Activated T-cell treated with anti-CD3 and anti-CD28 coated beads for 48 hours (primary cell): ENCODE data around the gene CROCC2.

ENCODE experiments used
- DNase-seq: peaks from one replicate; pipeline ENCODE4 v3.0.0-alpha.2; 2020; ENCODE audit warnings: low read depth

CROCC2 gene

DNA sequence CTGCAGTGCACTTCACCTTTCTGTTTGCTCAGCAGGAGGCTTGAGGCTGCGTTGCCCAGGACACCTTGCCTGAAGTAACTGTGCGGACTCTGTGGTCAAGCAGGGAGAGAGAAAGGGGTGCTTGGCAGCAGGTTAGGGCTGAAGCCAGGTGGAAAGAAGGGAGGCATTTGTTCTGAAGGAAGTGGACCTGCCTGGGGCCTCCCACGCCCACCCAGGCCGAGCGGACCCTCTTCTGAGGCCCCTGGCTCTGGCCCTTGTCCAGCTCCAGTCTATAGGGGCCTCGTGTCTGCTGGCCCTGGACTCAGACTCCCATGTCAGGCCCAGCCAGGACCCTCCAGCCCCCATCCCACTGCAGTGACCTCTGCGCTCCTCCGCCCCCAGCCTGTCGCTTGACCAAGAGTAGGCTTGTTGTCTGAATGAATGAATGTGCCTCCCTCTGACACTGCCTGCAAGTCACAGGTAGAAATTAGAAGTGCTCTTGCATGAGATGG lies 94.7 kb downstream of the CROCC2 start:
- no peak for DNase-seq

DNA sequence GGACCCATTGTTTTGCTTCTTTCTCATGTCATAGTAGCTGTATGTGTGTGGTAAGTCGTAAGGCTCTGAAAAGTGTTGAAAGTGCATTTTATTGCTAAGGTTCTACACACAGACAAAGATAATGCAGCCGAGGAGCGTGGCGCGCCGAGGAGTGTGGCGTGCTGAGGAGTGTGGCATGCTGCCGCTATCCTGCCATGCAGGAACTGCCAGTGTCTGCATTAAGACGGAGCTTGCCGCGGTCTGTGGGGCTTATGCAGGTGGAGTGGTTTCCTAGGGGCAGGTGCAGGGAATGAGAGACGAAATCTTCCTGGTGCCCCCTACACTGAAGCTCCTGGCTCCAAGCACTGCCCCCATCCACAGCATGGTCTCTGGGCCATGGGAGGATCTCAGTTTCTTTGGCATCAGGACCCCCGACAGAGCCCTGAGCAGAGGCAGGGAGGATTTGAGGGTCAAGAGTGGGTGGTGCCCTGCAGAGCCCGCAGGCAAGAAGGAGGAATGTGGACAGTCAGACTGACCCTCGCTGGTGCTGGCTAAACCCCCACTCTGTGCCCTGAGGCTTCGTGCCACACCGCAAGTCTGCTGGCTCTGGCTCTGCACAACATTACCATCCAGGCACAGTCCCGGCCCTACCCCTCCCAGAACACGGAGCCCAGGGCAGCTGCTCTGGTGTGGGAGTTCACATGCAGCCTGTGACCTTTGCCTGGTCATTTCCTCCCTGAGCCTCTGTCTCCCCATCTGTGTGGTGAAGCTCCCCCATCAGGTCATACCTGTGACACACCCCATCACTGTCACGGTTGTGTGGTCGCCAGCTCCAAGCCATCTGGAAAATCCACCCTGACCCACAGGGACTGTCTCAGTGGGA lies 95.5 kb downstream of the CROCC2 start:
- DNase-seq, result no peak

DNA sequence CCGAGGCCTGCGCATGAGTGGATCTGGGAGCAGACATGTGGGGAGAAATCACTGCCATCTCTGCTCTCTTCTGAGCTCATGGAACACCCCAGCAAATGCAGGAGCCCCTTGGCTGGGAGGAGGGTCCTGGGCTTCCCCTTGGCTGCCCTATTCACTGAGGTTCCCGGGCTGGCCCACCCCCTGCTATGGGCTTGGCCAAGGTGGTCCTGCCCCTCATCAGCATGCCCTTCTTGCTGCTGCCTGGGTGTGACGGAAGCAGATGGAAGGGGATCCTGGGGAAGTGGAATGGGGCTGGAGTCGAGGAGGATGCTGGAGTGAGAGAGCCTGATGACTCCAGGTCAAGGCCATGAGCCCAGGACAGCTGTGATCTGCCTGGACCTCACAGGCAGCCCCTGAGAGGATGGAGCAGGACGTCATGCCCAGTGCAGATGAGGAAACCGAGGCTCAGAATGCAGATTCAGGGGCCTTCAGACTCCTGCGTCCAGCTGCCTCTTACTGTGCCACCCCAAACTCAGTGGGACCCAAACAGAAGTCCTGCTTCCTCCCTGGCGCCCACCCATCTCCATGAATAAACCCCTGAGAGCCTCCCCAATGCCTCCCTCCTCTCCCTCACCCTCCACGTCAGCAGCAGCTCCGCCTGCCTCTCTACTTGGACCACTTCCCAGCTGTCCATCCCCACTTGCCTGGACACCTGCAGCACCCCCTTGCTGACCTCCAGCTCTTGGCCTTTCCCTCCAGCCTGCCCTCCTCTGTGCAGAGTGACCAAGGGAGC lies 96.3 kb downstream of the CROCC2 start:
- no peak for DNase-seq

DNA sequence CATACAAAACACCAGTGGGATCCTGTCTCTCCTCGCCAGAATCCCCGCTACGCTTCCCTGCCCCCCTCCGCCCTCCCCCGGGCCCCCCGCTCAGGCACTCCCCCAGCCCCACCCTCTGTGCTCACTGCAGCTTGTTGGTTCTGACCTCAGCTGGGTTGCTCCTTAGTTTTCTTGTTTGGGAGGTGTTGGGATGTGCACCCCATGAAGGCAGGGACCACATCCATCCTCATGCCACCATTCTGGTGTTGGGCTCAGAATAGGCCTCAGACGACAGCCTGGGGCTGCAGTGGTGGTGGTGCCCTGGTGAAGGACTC lies 96.9 kb downstream of the CROCC2 start:
- no peak for DNase-seq

DNA sequence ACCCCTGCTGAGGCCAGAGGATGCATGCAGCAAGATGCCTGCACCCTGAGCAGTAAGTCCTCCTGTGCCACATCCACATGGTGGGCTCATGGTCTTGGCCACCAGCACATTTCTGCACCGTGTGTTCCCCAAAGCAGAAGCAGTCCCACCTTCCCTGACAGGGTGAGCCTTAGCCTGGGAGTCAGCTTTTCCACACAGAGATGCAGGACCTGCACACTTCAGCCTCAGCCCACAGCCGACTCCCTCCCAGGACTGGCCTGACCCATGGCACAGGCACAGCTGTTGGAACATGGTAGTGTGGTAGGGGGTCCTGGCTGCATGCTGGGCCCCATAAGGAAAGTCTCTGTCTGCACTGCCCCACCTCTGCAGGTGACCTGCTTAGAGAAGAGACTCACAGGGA lies 97.2 kb downstream of the CROCC2 start:
- DNase-seq, result no peak

DNA sequence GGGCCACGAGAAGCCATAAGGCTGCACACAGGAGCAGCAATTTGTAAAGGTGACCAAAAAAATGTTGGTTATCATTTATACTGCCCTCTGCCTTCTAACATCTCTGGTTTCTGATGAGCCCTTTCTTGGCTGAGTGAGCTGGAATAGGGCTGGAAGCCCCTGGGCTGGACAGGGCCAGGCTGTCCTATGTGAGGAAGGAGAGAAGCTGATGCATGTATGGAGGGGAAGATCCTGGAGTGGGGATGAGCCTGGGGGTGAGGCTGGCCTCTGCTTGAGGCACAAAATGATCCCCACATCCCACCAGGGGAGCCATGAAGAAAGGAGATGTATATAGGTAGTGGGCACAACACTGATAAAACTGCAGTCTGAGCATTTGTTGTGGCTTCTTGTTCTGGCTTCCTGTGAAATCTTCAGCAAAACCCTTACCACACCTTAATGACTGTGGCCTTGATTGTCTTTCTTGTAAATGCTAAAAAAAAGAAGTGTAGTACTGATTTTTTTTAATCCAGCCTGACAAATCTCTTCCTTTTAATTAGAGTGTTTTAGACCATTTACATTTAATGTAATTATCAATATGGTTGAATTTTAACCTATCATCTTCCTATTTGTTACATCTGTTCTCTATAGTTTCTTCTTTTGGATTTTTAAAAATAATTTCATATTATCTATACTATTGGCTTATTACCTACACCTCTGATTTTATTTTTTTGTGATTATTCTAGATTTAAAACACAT lies 97.9 kb downstream of the CROCC2 start:
- DNase-seq, result no peak

DNA sequence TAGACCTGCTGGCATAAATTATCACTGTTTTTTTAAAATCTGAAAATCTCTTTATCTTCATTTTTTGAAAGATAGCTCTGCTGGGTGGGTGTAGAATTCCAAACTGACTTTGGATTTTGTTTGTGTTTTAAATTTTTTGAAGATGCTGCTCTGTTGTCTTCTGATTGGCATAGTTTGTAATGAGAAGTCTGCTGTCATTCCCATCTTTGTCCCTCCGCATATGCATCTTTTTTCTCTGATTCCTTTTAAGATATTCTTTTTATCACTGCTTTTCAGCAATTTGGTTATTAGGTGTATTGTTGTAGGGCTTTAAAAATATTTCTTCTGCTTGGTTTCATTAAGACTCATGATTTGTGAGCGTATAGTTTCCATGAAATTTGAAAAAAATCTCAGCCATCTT lies 99.4 kb downstream of the CROCC2 start:
- no peak for DNase-seq

DNA sequence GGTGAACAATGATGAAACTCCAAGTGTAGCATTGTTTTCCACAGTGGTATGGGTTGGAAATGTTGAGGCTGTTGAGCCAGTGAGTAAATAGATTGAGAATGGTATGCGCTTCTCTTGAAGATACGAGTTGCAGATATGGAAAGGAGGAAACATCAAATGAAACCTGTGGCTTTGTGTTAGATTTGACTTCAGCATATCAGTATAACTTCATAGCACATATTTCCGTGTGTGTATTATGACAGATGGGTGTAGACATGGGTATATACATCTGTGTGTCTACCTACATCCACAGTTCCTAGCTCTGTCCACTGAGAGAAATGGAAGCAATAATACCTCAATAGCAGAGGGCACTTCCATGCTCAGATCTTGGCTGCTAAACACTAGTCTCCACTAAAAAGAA lies 100.3 kb downstream of the CROCC2 start:
- no peak for DNase-seq

DNA sequence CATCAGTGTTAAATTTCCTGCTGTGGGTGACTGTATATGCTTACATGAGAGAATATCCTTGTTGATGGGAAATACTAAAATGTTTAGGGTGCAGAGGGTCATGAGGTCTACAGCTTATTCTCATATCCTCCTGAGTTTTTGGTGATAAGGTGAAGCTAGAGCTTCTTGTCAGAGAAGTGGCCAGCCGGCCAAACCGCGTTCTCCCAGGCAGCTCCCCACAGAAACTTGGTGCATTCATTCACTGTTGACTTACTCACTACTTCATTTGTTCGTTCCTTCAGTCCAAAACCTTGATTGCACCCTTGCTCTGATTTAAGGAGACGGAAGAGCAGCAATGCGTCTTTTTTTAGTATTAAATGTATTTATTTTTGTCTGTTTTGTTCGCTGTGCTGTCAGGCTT lies 101.0 kb downstream of the CROCC2 start:
- no peak for DNase-seq

DNA sequence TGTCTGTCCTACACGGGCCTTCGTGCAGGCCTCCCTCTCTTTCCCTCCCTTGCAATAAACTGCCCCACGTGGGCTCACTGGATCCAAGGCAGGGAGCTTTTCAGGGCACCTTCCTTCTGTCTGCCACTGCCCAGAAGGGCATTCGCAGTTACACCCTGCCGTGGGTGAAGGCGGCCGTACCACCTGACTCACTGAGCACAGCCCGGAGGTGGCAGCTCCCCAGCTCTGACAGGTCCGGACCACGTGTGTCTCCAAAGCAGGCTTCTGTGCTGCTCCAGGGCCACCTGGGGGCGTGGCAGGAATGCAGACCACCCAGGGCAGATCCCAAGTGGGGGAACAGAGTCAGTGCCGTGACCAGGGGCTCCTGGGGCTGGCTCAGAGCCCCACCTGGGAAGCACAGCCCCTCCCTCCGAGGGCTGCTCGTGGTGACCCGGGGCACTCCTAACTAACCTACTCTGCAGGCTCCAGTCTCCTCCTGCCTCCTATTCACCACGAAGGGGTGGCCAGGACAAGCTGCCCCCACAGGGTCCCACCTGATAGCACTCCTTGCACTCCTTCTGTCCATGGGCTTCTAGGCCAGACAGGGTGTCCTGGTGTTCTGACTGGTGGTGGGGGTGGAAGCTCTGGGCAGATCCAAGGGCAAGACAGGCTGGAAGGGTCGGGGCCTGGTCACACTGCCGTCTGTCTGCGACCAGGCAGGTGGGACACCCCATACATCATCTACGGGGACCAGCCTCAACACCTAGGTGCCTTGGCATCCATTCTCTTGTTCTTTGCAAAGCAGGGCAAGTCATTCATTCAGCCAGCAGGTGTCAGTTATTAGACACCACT lies 102.0 kb downstream of the CROCC2 start:
- DNase-seq, result no peak

DNA sequence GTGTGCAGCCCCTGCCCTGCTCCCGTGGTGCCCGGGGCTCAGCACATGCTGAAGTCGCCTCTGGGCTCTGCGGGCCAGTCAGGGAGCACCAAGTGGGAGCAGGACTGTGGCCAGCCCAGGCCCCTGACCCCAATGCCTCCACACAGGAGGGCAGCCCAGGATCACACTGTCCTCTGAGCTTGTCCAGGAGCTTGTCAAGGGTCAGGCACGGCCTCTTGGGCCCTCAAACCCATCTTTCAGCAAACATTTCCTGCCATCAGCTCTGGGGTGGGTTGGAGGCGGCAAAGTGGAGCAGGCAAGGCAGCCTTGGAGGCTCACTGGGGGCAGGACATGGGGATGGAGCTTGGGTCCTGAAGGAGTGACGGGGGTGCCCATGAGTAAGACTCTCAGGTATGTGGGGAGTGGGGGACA lies 102.6 kb downstream of the CROCC2 start:
- DNase-seq, result no peak

DNA sequence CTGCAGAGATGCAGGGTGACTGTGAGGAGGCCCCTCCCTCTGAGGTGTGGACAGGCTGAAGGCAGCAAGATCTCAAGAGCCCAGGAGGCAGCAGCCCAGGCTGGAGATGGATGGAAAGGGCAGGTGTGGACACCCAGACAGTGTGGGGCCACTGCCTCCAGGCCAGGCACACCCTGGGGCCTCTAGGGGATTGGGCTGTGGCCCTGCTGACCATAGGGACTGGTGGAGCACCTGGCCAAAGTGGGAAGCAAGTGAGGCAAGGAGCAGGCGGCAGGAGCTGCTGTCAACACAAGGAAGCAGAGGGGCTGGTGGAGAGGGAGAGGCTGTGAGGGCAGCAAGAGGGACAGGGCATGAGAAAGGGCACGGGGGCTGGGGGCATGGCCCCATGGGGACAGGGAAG lies 103.1 kb downstream of the CROCC2 start:
- DNase-seq, result no peak

DNA sequence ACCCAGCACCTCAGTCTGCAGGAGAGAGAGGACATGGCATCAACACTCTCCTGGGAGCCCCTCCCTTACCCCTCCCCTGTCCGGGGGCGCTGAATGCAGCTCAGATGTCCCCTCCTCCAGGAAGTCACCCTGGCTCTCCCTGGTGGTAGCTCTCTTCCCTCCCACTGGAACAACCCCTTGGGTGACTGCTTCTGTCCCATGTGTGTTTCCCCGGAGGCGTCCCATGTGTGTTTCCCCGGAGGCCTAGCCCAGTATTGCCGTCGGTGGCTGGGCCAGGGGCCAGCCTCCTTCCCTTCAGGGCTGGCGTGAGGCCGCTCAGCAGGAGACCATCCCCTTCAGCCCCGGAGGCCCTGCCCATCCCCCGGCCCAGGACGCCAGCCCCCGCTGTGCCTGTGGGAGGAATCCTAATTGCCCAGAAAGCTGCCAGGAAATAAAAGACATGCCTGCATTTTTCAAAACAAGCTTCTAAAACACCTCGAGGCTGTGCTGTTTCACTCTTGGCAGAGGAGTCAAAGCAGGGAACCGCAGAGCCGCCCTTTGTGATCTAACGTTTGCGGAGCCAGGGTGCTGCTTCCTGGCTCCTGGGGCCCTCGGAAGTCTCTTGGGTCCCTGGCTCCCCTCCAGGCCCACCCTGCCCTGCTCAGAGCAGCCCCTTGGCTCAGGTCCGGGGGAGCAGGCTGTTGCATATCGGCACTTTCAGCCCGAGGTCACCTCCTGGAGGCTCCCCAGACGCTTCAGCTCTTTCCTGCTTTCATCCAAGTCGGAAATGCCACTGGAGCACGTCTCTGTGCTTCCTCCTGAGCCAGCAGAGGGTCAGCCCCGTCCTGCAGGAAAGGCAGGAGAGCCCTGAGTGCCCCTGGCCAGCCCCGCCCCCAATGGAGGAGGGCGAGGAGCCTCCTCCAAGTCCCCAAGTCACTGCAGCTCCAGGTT lies 103.7 kb downstream of the CROCC2 start:
- peak; percentile 41 for DNase-seq

DNA sequence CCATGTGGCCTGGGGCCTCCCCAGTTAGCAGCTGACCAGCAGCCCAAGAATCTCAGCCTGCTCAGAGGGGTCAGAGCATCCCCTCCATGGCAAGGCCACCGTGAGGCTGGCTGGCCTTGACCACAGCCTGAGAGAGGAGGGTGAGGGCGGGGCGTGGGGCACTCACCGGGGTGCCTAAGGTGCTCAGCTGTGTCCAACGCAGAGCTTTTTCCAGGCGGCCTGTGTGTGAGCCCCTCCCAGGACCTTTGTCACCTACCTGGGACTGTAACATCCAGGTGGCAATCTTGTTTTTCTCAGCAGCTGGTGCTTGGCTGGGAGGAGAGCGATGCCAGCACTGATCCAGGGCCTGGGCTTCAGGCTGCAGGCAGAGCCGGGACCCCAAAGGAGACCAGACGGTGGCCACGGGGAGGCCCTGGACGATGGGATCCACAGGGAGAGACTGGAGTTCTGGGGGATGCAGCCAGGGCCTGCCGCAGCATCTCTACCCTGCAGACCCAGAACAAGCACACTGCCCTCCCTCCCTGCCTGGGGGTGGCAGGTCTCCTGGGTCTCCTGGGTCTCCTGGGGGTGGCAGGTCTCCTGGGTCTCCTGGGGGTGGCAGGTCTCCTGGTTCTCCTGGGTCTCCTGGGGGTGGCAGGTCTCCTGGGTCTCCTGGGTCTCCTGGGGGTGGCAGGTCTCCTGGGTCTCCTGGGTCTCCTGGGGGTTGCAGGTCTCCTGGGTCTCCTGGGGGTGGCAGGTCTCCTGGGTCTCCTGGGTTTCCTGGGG lies 104.6 kb downstream of the CROCC2 start:
- no peak for DNase-seq

DNA sequence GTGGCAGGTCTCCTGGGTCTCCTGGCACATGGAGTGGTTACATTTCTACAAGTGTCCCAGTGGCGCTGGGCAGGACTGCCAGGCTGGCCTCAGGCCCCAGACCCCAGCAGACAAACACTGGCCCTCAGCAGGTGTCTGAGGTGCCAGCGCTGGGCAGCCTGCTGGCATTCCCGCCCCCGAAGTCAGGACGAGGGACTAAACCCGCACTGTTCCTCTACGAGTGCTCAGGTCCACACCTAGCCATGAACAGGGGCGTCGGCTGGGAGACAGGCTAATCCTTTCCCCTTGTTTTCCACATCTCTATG lies 105.1 kb downstream of the CROCC2 start:
- DNase-seq, result no peak

DNA sequence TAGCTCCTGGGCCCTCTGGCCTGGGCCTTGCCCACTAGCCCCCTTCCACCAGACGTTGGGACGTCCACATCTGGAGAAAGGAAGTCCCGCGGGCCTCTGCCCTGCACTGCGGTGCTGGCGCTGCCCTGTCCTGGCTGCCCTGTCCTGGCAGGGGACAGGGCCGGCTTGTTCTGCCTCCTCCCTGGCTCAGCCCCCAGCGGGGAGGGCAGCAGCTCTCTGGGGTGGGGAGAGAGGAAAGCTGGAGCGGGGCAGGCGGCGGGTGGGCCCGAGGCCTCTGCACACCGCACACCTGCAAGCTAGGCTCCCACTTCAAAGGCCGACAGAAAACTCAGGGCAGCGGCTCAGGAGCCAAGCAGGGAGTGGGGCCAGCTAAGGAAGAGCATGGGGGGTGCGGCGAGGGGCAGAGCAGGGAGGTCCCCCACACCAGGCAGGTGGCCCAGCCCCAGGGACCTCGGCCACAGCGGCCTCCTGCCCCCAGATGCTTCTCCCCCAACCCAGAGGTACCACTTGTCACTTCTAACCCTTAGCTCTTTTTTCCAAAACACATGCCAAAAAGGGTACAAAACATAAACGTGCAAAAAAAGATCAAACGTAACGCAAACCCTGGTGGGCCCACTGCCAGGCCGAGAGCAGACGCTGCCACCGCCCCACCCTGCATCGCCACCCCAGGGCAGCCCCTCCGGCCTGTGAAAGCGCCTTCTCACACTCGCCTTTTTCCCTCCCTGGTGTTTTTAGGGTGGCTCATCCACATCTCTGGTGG lies 105.8 kb downstream of the CROCC2 start:
- no peak for DNase-seq

DNA sequence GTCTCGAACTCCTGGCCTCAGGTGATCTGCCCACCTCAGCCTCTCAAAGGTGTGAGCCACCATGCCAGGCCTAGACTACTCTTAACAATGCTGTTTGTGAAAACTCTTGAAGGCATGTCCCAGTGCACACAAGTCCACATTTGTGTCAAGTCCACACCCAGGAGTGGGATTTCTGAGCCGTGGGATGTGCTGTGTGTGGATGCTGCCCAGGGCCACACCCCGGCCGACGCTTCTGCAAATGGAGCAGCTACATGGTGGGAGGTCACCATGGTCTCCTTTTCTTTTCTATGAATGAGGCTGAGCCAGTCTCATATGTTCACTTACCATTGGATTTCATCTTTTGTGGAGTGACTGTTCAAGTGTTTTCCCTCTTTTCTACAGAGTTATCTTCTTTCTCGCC lies 108.1 kb downstream of the CROCC2 start:
- no peak for DNase-seq

DNA sequence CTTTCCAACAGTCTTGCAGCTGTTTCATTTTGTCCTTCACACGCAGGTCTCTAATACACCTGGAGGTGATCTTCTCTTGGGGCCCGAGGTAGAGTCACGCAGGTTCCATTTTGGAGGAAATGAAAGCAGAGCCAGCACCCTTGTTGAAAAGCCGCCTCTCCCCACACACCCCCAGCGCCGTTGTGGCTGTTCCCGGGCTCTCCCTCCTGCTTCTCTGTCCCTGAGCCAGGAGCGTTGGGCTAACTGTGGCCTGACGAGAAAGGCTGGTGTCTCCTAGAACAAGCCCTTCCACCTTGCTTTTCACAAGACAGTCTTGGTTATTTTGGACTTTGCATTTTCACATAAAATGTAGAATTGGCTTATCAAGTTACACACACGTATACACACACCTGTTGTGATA lies 108.6 kb downstream of the CROCC2 start:
- DNase-seq, result no peak

DNA sequence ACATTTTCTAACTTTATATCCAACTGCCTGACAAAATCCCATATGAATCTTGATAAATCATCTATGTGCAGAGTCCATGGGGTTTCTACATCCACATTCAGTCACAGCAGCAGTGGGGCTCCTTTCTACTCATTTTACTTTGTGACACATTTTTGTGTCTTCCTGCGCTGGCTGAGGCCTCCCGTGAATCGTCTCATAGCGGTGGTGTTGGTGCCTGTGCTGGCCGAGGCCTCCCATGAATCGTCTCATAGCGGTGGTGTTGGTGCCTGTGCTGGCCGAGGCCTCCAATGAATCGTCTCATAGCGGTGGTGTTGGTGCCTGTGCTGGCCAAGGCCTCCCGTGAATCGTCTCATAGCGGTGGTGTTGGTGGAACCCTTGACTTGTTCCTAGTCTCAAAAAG lies 109.3 kb downstream of the CROCC2 start:
- no peak for DNase-seq
